Posterior vena cava (tissue), 2 donors: ENCODE data around the gene PPP1R12B. TPM values are rescaled to one million over a fixed set of nuclear protein-coding genes. Genes with fewer than 3 reads are reported as not detected.

ENCODE experiments used
- DNase-seq: peaks from one replicate; pipeline ENCODE4 v3.0.0-alpha.2; 2020; ENCODE audit warnings: low spot score
- intact Hi-C, 2 donors: fragments of 100-400 bp; cut with DNase I; formaldehyde crosslinking; loops; one replicate each; pipeline versions ENCODE4 v1.14.1 to v1.14.2; 2022 to 2023
- long read RNA-seq, 2 donors: library from polyadenylated mRNA; unstranded; transcript quantifications; one replicate each; pipeline ENCODE4 v2.0.0, GENCODE V29; 2020 to 2021
- total RNA-seq, 2 donors: library from RNA; stranded (reverse); fragmentation: NEBNext Ultra II Directional; extraction: Animal tissue kit (Norgen Biotek cat#: 25700); gene quantifications; one replicate each; pipeline ENCODE4 v1.2.1, GENCODE V29; 2021
- donor health status: DM: yes; HTN: yes; CAD: no.
- donor health status: DM: yes; HTN: yes; CAD: no.

Gene PPP1R12B, protein sequence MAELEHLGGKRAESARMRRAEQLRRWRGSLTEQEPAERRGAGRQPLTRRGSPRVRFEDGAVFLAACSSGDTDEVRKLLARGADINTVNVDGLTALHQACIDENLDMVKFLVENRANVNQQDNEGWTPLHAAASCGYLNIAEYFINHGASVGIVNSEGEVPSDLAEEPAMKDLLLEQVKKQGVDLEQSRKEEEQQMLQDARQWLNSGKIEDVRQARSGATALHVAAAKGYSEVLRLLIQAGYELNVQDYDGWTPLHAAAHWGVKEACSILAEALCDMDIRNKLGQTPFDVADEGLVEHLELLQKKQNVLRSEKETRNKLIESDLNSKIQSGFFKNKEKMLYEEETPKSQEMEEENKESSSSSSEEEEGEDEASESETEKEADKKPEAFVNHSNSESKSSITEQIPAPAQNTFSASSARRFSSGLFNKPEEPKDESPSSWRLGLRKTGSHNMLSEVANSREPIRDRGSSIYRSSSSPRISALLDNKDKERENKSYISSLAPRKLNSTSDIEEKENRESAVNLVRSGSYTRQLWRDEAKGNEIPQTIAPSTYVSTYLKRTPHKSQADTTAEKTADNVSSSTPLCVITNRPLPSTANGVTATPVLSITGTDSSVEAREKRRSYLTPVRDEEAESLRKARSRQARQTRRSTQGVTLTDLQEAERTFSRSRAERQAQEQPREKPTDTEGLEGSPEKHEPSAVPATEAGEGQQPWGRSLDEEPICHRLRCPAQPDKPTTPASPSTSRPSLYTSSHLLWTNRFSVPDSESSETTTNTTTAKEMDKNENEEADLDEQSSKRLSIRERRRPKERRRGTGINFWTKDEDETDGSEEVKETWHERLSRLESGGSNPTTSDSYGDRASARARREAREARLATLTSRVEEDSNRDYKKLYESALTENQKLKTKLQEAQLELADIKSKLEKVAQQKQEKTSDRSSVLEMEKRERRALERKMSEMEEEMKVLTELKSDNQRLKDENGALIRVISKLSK
- total RNA-seq = 100 to 1,000 TPM; 545 to 634 TPM
- long read RNA-seq, donor 1, partial matches to known transcripts = 14 of 129 reads
- long read RNA-seq, donor 1, other reads (novel, unspliced or antisense) = 112 of 129 reads
- long read RNA-seq, donor 2, partial matches to known transcripts = 67 of 302 reads
- long read RNA-seq, donor 2, other reads (novel, unspliced or antisense) = 231 of 302 reads

DNA sequence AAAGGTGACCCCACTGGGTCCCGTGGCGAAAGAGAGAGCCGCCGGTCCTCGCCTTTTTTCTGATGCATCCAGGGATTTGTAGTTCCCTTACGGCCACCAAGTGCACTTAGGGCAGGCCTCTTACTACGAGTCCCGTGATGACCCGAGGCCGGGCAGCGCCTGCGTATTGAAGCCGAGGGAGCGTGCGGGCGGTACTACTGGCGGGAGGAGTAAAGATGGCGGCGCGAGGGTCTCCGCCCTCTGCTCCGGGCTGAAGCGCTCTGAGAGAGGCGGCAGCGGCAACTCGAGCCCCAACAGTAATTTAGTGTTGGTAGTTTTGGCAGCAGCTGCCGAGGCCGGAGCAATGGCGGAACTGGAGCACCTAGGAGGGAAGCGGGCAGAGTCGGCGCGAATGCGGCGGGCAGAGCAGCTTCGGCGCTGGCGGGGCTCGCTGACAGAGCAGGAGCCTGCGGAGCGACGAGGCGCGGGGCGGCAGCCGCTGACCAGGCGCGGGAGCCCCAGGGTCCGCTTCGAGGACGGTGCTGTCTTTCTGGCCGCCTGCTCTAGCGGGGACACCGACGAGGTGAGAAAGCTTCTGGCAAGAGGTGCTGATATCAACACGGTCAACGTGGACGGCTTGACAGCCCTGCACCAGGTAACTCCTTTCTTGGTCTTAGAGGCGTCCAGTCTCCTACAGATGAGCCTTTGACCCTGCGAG, at the start of gene PPP1R12B:
Gene PPP1R12B, plus strand, starts transcription at position 191 of the 697 bp plus-strand sequence. Its CDS starts 153 bp downstream, at position 344.
- intact Hi-C loops = loop anchor here in 1 of 2 donors (10.0 kb wide), 2 partner anchors 256 to 366 kb away; partner anchors contain the start of gene SYT2
- peak; percentile 99 for DNase-seq

DNA sequence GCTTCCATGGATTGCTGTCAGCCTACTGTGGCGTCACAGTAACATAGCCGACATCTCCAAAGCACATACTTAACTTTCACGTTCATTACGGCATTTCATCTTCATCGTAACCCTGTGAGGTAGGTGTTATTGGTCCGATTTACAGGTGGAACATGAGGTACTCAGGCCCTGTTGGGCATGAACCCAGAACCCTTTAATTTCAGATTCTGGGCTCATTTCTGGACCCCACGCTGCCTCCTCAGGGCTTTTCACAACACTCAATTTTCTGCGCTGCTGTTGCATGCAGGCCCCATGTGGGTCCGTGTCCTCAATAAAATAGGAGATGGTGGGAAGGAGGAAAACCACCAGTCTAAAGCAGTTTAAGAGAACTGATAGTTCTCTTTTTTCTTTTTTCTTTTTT, 46.3 kb upstream of the PPP1R12B start:
- intact Hi-C loops = no loop called here
- no peak for DNase-seq

DNA sequence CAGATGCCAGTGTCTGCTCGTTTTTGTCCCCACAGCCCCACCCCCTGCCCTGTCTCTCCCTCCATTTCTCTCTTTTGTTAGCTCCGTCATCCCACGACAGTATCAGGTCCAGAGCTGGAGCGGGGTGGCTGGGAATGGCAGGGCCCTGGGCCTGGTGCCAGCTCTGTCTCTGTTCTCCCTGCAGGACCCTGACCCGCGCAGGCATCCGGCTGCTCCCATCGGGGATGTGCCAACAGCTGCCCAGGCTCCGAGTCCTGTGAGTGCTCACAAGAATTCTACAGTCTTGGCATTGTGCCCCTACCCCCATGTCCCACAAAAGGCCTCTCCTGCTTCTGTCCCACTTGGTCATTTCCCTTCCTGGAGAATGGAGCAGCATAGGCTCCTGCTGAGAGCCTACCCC, 44.1 kb upstream of the PPP1R12B start:
- no peak for DNase-seq
- intact Hi-C loops = no loop called here

DNA sequence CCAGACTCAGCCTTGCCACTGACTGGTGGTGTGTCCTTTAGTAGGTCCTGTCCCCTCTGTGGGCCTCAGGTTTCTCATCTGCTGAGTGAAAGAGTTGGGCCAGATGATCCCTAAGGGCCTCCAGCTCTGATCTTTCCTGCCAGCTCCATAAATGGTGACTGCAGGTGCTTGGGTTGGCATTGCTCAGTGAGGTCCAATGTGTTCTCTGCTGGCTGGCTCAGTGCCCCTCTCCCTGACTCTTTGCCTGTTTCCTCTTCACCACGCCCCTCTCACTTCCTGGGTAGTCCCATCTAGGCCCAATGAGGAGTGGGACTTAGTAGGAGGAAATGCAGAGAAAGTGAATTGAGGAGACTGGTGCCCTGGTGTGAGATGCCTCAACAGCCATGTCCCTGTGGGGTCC, 43.3 kb upstream of the PPP1R12B start:
- intact Hi-C loops = no loop called here
- DNase-seq = no peak

DNA sequence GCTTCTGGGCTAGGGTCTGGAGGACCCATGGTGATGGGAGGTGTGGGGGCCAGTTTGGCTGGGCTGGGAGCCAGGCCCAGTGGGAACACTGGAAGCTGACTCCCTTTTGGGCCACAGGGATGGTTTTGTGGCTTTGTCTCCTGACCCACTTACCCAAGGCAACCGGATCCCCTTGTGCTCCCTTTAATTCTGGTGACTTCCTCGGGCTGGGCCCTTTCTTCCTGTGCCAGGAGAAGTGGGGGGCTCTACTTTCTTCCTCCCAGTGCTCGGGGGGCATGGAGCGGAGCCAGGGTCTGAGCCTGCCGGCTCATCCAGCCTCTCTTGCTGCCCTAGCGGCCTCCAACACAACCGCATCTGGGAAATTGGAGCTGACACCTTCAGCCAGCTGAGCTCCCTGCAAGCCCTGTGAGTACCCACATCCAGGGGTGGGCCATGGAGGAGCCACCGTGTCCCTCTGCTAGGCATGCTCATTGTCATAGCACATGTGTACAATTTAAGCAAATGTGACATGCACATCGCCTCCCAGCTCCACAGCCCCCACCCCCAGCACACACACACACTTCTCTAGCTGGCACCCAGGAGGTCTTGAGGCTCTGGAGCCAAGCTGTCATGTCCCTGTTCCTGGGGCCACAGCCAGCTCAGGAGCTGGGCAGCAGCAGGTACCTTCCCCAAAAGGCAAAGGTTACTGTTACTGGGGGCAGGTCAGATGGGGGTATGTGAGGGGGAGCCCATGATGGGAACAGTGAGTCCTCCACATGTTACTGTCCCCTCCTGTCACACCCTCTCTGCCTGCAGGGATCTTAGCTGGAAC, 41.8 kb upstream of the PPP1R12B start:
- intact Hi-C loops = no loop called here

DNA sequence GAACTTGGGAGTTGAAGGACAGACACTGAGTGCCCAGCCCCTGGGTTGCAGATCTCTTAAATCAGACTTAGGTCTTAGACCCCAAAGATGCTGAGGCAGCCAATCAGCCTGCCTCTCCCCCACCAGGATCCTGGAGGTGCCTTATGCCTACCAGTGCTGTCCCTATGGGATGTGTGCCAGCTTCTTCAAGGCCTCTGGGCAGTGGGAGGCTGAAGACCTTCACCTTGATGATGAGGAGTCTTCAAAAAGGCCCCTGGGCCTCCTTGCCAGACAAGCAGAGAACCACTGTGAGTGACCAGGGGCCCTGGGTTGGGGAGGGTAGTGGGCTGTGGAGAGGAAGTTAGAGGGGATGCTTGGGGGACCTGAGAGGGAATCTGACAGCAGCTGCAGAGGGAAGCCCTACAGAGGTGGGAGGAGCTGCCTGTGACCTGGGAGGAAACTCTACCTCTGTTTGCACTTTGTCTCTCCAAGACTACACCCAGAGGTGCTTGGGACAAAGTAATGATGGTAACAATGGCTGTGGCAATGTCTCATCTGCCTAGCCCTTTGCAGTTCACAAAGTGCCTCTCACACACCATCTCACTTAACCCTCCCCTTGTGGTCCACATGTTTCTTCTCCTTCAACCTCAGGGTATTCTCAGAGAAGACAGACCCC, 38.3 kb upstream of the PPP1R12B start:
- intact Hi-C loops = no loop called here
- no peak for DNase-seq

More for the DNA sequence above, 41.8 kb upstream of the PPP1R12B start:
- DNase-seq = no peak

DNA sequence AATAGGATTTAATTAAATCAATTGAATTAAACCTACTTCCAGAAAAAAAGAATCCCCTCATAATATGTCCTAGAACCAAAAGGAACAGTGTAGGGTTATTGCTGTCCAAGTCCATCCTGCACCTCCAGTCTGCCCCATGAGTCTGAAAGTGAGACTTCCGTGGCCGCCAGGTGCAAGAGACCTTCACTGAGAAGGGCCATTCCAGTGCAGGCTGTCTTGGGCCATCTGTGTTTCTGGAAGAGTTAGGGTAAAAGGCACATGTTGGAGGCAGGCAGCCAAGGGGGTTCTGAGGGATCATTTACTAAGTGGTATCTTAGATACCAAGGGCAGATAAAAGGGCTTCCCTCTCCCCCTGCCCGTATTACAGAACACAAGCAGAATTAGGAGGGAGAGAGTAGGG, 37.8 kb upstream of the PPP1R12B start:
- intact Hi-C loops = no loop called here
- no peak for DNase-seq

DNA sequence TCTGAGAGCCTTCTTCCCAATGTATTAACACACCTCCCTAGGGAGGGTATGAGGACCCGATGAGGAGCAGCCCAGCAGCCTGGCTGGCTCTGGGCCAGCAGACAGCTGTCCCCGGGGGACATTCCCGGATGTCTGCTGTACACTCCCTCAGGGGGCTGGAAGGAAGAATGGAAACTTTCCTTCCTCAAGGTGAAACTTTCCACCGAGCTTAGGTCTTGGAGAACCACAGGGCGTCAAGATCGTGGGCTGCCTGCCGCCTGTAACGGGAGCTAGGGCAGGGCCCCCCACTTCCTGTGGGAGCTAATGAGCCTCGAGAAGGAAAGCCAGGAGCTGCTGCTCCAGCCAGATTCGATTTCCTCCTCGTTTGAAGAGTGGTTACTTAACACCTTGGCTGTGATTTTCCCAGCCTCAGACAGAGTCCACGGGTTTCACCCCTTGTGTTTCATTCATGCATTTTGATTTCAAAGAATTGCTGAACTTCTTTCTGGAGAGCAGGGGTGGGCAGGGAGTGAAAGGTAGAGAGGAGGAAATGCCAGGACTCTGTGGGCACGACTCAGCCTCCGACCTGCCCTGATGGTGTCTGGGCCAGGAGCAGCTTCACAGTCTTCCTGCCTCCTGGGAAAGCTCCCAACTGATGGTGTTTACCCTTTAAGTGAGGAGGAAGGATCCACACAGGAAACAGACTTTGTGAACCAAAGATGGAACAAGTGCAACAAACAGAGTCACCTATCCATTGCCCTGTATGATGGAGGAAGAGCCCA, 36.4 kb upstream of the PPP1R12B start:
- DNase-seq = no peak
- intact Hi-C loops = no loop called here

DNA sequence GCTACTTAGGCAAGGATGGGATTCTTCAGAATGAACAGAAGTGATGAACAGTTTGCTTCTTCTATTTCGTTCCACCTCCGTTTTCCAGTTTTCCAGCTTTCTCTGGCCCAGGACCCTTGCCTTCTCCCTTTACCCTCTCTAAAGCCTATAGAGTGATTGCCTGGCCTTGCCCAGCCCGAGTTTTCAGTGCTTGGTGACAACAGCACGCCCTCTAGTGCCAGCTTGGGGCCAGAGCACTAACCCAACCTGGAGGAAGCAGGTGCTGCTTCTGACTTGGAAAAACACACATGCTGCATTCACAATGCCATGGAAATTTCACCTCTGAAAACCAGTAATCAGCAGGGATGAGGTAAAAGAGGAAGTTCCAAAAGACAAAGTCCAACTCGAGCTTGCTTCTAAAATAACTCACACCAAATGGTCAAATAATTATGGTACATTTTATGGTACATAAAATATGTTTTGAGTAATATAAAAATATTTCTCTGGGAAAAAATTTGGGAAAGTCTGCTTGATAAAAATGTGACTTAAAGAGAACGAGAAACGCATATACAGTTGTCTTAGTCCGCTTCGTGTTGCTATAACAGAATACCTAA, 32.8 kb upstream of the PPP1R12B start:
- intact Hi-C loops = loop anchor here (2.0 to 5.0 kb wide), 2 partner anchors 123 to 128 kb away; partner anchors contain the start of gene LGR6 (in 1 of the 2)
- peak; percentile 88 for DNase-seq

DNA sequence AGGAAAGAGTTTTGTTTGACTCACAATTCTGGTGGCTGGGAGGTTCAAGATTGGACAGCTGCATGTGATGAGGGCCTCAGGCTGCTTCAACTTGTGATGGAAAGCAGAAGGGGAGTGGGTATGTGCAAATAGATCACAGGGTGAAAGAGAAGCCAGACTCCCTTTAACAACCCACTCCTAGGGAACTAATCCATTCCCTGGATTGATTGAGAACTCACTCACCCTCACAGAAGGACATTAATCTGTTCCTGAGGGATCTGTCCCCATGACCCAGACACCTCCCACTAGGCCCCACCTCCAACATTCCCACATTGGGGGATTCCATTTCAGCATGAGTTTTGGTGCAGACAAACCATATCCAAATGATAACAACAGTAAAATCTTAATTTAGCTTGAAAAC, 32.3 kb upstream of the PPP1R12B start:
- intact Hi-C loops = loop anchor here in 1 of 2 donors (5.0 kb wide), 1 partner anchor 129 kb away; no protein-coding TSS in a partner anchor
- no peak for DNase-seq

DNA sequence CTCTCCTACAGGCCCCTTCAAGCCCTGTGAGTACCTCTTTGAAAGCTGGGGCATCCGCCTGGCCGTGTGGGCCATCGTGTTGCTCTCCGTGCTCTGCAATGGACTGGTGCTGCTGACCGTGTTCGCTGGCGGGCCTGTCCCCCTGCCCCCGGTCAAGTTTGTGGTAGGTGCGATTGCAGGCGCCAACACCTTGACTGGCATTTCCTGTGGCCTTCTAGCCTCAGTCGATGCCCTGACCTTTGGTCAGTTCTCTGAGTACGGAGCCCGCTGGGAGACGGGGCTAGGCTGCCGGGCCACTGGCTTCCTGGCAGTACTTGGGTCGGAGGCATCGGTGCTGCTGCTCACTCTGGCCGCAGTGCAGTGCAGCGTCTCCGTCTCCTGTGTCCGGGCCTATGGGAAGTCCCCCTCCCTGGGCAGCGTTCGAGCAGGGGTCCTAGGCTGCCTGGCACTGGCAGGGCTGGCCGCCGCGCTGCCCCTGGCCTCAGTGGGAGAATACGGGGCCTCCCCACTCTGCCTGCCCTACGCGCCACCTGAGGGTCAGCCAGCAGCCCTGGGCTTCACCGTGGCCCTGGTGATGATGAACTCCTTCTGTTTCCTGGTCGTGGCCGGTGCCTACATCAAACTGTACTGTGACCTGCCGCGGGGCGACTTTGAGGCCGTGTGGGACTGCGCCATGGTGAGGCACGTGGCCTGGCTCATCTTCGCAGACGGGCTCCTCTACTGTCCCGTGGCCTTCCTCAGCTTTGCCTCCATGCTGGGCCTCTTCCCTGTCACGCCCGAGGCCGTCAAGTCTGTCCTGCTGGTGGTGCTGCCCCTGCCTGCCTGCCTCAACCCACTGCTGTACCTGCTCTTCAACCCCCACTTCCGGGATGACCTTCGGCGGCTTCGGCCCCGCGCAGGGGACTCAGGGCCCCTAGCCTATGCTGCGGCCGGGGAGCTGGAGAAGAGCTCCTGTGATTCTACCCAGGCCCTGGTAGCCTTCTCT, 30.3 kb upstream of the PPP1R12B start:
- DNase-seq = no peak
- intact Hi-C loops = loop anchor here in 1 of 2 donors (5.0 kb wide), 1 partner anchor 131 kb away; no protein-coding TSS in a partner anchor

DNA sequence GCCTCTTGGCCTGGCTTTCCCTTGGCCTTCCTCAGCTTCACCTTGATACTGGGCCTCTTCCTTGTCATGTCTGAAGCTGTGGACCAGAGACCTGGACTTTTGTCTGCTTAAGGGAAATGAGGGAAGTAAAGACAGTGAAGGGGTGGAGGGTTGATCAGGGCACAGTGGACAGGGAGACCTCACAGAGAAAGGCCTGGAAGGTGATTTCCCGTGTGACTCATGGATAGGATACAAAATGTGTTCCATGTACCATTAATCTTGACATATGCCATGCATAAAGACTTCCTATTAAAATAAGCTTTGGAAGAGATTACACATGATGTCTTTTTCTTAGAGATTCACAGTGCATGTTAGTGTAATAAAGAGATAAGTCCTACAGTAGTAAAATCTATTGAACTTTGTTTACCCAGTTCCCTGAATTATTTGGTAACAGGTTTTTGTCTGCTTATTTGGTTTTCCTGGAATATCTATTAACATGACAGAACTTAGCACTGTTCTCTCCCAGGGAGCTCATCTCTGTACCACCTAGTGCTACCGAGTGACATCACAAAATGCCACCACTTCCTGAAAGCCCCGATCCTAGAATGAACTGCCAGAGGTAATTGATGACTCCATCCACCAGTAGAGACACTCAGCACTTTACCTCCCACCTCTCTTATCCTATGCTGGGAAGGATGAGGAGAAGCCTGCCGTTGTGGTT, 29.0 kb upstream of the PPP1R12B start:
- no peak for DNase-seq
- intact Hi-C loops = loop anchor here in 1 of 2 donors (5.0 to 10.0 kb wide), 2 partner anchors 132 to 385 kb away; no protein-coding TSS in a partner anchor

DNA sequence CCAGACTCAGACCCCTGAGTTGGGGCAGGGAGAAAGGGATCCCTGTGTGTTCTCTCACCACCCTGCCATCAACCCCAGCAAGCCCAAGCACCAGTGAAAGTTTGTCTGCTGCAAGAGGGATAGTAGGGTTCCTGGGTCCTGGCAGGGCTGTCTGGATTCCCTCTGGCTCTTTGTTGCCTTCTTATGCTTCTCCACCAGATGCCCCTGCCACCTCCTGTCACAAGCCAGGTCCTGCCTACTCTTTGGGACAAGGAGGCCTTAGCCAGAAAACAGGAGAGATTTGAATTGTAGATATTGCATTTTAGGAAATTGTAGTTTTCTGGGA, 28.5 kb upstream of the PPP1R12B start:
- DNase-seq = no peak
- intact Hi-C loops = loop anchor here in 1 of 2 donors (10.0 kb wide), 1 partner anchor 385 kb away; no protein-coding TSS in a partner anchor

DNA sequence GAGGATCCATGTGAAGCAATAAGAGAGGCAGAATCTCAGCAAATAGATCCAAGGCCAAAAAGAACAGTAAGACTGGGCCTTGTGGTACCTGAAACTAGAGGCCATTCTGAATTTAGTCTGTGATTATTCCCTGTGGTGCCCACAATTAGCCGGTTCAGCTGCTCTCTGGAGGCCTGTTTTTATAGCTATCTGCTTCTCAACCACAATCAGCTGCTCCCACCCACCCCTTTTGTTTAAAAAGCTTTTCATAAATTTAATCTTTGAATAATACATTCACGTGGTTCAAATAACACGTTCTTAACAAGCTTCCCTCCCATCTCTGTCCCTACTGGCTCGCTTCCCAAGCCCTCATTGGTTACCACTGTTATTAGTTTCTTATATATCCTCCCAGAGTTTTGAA, 24.8 kb upstream of the PPP1R12B start:
- DNase-seq = no peak
- intact Hi-C loops = loop anchor here in 1 of 2 donors (10.0 kb wide), 1 partner anchor 381 kb away; no protein-coding TSS in a partner anchor
